Activated CD4-positive, alpha-beta T cell treated with anti-CD3 and anti-CD28 coated beads for 1 hour (primary cell): ENCODE data around the gene USP40.
A peak's percentile ranks its signal among the peaks of the same experiment; 100 is the strongest.
"Not testable (repeated sequence)": the region's sequence is repeated elsewhere in the genome, so short reads cannot be mapped to it uniquely, and the experiment has no call there.

ENCODE experiments used
- DNase-seq: peaks from one replicate; pipeline ENCODE4 v3.0.0-alpha.2; 2020

The USP40 gene, protein sequence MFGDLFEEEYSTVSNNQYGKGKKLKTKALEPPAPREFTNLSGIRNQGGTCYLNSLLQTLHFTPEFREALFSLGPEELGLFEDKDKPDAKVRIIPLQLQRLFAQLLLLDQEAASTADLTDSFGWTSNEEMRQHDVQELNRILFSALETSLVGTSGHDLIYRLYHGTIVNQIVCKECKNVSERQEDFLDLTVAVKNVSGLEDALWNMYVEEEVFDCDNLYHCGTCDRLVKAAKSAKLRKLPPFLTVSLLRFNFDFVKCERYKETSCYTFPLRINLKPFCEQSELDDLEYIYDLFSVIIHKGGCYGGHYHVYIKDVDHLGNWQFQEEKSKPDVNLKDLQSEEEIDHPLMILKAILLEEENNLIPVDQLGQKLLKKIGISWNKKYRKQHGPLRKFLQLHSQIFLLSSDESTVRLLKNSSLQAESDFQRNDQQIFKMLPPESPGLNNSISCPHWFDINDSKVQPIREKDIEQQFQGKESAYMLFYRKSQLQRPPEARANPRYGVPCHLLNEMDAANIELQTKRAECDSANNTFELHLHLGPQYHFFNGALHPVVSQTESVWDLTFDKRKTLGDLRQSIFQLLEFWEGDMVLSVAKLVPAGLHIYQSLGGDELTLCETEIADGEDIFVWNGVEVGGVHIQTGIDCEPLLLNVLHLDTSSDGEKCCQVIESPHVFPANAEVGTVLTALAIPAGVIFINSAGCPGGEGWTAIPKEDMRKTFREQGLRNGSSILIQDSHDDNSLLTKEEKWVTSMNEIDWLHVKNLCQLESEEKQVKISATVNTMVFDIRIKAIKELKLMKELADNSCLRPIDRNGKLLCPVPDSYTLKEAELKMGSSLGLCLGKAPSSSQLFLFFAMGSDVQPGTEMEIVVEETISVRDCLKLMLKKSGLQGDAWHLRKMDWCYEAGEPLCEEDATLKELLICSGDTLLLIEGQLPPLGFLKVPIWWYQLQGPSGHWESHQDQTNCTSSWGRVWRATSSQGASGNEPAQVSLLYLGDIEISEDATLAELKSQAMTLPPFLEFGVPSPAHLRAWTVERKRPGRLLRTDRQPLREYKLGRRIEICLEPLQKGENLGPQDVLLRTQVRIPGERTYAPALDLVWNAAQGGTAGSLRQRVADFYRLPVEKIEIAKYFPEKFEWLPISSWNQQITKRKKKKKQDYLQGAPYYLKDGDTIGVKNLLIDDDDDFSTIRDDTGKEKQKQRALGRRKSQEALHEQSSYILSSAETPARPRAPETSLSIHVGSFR

DNA sequence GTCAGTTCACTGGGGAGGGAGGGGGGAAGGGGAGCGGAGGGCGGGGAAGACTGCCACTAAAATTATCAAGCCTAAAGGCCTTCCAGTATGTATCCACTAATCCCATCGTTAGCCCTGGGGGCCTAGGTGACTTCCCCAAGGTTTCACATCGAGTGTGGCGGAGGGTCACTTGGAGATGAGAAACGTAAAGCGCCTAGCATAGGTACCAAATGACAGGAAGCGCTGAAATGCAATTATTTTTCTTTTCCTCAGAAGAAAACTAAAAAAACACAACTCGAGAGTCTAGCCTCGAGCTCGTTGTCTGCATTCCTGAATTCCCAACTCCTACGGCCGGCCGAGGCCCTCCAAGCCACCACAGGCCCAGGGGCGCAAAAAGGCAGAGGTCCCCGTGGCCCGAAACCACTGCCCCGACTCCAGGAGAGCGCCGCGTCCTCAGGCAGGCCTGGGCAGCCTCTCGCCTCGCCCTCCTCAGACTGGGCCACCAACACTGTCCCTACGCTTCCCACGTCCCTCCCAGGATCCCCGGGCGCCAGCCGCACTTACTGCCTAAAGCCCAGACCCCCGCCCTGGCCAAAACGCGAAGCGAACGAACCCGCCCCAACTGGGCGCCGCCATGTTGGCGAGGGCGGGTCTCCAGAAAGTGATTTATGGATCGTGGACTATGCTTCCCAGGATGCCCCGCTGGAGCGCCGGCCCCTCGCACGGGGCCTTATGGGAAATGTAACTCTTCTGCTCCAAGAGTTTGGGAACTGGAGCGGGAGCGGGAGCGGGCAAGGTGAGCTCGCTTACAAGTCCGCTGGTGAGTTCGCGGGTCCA lies at the start of gene USP40:
TSS of gene USP40 (minus strand) at position 642 of the 816 bp plus-strand sequence. CDS start 1,228 bp downstream, outside the sequence.
- peak; percentile 37 for DNase-seq

DNA sequence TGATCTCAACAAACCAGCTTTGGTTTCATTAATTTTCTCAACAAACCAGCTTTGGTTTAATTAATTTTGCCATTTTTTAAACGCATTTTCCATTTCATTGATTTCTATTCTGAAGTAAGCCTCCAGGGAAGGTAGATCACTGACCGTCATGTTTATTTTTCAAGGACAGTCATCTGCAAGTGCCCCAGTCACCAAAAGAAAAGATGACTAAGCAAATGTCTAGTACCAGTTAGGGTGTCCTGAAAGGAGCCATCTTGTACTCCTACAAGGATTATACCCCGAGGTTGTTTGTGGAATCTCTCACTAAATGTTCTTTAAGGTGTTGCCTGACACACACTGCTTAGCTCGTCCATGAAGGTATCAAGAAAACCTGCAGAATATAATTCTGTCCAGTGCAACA lies 44.7 kb upstream of the USP40 start:
- DNase-seq: no peak

DNA sequence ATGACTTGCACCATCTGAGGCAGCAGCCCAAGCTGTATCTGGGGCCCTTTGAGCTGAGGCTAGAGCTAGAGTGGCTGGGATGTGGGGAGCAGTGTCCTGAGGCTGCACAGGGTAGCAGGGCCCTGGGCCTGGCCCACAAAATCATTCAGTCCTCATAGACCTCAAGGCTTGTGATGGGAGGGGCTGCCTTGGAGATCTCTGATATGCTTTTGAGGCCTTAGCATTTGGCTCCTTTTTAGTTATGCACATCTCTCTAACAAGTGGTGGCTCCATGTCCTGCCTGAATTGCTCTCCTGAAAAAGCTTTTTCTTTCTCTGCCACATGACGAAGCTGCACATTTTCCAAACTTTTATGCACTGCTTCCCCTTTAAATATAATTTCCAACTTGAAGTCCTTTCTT lies 39.1 kb upstream of the USP40 start:
- no peak for DNase-seq

DNA sequence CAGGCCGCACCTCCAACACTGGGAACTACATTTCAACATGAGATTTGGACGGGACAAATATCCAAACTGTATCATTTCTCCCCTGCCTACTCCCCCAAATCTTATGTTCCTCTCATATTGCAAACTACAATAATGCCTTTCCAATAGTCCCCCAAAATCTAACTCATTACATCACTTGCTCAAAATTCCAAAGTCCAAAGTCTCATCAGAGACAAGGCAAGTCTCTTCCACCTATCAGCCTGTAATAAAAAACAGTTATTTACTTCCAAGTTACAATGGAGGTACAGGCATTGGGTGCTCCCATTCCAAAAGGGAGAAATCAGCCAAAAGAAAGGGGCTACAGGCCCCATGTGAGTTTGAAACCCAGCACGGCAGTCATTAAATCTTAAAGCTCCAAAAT lies 38.2 kb upstream of the USP40 start:
- no peak for DNase-seq

DNA sequence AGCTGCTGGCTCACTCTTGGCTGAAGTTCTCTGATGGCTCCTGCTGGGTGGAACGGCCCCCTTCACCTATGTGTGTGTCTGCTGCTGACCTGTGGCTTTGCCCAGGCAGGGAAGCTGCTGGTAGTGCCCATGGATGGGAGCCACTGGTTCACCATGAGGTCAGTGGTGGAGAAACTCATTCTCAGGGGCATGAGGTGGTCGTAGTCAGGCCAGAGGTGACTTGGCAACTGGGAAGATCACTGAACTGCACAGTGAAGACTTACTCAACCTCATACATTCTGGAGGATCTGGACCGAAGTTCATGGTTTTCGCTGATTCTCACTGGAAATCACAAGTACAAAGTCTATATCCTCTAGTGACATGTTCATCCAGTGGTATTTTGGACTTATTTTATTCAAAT lies 36.9 kb upstream of the USP40 start:
- no peak for DNase-seq

DNA sequence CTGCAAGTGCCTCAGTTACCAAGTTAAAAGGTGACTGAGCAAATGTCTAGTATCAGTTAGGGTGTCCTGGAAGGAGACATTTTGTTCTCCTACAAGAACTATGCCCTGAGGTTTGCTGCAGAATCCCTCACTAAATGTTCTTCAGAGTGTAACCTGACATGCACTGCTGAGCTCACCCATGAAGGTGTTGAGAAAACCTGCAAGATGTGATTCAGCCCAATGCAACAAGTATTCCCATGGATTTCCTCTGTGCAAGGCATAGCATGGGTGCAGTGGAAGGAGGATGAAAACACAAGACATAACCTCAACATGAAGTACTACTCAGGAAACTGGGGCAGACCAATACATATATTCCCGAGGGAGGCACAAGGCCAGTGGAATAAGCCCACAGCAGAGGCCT lies 35.5 kb upstream of the USP40 start:
- no peak for DNase-seq

DNA sequence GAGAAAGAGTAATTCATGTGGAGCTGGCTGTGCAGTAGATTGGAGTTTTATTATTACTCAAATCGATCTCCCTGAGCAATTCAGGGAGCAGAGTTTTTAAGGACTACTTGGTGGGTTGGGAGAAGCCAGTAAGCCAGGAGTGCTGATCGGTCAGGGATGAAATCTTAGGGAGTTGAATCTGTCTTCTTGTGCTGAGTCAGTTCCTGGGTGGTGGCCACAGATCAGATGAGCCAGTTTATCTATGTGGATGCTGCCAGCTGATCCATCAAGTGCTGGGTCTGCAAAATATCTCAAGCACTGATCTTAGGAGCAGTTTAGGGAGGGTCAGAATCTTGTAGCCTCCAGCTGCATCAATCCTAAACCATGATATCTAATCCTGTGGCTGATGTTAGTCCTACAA lies 33.8 kb upstream of the USP40 start:
- no peak for DNase-seq

DNA sequence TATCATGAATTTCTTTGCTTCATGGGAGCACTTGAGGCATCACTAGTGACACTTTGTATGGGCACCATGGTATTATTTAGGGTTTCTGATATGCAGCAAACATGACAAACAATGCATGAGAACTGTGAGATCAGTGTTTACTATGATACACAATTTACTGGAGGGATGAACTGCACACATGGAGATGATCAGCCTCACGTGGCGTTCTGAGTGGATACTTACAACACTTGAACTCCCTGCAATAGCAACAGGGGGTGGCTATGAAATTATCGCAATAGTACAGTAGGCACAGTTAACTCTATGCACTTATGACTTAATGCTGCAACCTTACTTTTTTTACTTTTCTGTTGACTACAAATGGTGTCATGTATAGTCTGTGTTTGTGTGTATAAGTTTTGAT lies 32.4 kb upstream of the USP40 start:
- DNase-seq: no peak

DNA sequence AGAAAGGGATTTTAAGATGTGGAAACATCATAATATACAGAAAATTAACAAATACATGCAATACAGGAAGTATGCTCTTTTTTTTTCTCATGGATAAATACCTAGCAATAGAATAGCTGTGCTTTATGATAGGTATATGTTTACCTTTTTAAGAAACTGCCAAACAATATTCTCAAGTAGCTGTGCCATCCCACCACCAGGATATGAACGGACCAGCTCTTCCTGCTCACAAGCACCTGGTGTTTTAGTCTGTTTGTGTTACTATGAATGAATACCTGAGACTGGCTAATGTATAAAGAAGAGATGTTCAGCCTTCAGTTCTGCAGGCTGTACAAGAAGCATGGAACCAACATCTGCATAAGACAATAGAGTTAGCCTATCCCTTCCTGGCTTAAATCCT lies 30.9 kb upstream of the USP40 start:
- no peak for DNase-seq

DNA sequence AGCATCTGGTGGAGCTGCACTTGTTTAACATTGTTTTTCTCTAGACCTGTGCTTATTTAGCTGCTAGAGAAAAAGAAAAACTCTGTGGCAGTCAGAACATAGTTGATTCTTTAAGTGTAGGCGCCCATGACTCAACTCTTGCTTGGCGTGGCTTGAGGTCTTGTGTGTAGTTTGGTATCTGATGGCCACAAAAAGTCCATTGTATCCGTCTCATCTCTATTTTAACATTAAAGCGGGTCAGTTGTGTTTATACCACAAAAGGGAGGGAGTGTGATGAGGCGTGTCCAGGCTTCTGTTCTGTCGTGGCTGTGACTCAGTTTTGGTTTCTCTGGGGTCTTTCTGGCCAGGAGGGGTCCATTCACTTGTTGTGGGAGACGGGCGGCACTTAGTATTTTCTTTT lies 26.6 kb upstream of the USP40 start:
- DNase-seq: no peak

DNA sequence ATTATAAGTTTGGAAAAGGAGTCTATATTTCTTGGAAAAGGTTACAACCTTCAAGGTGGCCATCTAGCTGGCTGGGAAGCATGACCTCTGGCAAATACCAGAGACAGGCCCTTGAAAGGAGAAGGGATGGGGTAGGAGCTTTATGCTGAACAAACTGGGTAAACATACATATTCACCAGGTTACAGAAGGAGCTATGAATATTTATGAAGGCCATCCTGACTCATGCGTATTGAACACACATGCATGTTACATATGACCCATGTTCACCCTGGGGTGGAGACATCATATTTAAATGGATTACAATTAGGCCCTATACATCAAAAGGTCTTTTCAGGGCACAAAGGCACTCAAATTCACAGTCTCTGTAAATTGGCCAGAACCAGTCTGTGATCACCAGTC lies 26.1 kb upstream of the USP40 start:
- DNase-seq: not testable (repeated sequence)

DNA sequence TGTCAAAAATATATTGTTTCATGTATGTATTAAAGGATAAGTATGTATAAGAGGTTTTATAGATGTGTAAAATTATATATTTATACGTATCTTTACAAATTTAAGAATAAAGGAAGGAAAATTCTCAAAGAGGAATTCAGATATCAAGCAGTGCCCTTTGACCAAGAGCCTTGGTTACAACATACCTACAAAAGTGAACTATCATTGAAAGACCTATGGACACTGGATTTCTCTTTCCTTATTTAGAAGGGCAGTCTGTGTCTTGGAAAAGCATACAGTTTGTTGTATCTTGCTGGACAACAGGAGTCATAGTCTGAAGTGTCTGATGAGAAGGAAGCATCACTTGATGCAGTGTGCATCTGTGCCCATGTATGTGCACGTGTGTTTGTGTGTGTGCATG lies 21.8 kb upstream of the USP40 start:
- no peak for DNase-seq

DNA sequence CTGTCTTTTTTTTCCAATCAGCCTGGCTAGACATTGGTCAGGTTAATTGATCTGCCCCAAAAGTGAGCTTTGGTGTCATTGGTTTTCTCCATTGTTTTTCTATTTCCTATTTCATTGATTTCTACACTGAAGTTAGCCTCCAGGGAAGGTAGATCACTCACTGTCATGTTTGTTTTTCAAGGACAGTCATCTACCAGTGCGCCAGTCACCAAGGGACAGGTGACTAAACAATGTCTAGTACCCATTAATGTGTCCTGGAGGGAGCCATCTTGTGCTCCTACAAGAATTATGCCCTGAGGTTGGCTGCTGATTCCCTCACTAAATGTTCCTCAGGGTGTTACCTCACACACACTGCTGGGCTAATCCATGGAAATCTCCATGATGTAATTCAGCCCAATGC lies 17.6 kb upstream of the USP40 start:
- DNase-seq: no peak

DNA sequence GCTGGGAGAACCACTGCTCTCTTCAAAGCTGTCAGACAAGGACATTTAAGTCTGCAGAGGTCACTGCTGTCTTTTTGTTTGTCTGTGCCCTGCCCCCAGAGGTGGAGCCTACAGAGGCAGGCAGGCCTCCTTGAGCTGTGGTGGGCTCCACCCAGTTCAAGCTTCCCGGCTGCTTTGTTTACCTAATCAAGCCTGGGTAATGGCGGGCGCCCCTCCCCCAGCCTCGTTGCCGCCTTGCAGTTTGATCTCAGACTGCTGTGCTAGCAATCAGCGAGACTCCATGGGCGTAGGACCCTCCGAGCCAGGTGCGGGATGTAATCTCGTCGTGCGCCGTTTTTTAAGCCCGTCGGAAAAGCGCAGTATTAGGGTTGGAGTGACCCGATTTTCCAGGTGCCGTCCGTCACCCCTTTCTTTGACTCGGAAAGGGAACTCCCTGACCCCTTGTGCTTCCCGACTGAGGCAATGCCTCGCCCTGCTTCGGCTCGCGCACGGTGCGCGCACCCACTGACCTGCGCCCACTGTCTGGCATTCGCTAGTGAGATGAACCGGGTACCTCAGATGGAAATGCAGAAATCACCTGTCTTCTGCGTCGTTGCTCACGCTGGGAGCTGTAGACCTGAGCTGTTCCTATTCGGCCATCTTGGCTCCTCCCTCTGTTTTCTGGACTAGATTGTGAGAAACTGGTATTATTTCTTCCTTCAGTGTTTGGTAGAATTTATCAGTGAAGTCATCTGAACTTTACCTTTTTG lies 16.8 kb upstream of the USP40 start:
- not testable (repeated sequence) for DNase-seq

DNA sequence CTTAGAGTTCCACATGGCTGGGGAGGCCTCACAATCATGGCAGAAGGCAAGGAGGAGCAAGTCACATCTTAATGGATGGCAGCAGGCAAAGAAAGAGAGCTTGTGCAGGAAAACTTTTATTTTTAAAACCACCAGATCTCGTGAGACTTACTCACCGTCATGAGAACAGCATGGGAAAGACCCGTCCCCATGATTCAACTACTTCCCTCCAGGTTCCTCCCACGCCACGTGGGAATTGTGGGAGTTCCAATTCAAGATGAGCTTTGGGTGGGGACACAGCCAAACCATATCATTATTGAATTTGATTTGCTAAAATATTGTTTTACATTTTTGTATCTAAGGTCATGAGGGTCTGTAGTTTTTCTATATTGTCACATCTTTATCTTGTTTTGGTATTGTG lies 10.8 kb upstream of the USP40 start:
- DNase-seq: not testable (repeated sequence)

DNA sequence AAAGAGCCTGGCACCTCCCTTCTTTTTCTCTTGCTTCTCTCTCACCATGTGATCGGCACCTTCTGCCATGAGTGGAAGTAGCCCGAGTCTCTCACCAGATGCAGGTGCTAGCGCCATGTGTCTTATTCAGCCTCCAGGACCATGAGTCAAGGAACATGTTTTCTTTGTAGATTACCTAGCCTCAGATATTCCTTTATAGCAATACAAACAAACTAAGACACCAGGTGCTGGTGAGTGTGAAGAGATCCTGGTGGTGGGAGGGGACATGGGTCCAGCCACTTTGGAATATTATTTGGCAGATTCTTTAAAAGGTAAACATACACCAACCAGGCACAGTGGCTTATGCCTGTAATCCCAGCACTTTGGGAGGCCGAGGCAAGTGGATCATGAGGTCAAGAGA lies 5.9 kb upstream of the USP40 start:
- DNase-seq: no peak

DNA sequence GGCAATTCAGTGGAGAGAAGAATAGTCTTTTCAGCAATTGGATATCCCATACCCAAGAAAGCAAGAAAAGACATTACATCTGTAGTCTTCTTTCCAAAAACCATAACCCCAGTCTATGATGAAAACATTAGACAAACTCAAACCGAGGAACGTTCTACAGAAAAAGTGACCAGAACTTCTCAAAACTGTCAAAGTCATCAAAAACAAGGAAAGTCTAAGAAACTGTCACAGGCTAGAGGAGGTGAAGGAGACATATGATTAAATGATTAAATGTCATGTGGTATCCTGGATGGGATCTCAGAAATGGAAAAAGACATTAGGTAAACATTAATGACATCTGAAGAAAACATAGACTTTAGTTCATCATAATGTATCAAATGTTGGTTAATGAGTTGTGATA lies 4.9 kb upstream of the USP40 start:
- no peak for DNase-seq

DNA sequence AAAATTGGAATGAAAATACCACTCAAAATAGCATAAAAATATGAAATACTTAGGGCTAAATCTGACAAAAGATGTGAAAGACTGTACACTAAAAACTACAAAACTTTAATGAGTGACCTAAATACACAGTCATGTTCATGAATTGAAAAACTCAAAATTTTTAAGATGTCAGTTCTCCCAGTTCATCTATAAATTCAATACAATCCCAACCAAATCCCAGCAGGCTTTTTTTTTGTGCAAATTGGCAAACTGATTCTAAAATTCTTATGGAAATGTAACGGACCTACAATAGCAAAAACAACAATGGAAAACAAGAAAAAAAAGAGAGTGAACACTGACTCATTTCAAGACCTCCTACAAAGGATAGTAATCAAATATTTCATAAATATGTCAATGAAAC lies 4.4 kb upstream of the USP40 start:
- DNase-seq: no peak

DNA sequence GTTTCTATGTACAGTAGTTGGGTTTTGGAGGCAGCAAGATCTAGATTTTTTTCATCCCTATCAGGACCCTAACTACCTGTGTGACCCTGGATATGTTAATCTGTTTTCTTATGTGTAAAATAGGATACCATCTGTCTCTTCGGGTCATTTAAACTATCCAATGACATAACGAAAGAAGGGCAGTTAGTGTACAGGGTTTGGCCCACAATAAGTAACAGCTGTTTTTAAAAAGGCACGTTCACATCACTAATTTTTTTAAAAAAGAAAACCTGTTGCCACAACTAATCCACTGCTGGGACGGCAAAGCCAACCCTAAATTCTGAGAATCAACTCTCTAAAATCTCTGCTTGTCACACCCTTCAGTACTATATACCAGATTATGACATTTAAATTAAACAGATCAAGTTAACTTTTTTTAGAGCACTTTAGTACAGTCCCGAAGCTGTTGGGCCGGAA lies 869 bp downstream of the USP40 start:
- no peak for DNase-seq

DNA sequence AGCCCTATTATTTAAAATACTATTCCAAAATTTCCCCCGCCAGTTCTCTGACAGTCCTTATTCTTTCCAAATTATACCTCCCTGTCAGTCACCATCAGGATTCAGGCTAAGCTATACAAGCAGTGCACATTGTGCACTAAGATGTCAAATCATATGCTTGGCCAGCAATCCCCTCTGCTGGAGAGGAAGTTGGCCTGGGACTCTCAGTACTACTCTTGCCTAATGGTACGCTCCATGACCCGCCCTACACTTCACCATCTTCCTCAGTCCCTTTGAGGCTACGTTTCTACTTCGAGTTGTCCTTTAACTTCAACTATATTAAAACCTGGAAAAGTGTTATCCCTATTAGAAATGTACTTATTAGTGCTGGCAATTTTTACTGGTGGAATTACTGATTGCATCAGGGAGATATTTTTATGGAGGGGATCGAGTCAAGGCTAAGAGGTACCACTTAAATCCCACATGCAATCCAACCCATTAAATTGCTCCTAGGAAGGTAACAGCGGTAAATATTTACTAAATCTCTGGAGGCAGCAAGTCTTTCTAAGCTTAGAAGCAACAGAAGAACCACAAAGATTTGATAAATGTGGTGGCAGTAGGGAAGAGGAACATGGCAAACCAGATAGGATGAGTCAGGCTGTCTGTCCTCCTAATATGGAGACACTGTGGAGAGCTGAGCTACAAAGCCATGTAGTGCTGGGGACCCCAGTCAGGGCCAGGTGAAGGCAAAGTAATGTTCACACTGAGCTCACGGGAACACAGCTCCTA lies 2.7 kb downstream of the USP40 start:
- DNase-seq: no peak
